Smooth muscle cell (in vitro differentiated cells): Measurements from ENCODE around the gene DOCK4. TPM values are rescaled to one million over a fixed set of nuclear protein-coding genes. Genes with fewer than 3 reads are reported as not detected.

ENCODE experiments used
- DNase-seq: peaks from one replicate; lab custom pipeline; 2025; ENCODE audit not compliant: unreplicated experiment; lab: John Stamatoyannopoulos, UW
- H2AFZ ChIP-seq: fragments of 200-600 bp; sonication (generic); 2 replicates; pipeline ENCODE4 v1.6.0; 2016; ENCODE audit warnings: antibody characterized with exemption, low read depth, mild to moderate bottlenecking
- H3F3A ChIP-seq: fragments of 200-600 bp; sonication (generic); 2 replicates; pipeline ENCODE4 v1.6.0; 2017; ENCODE audit warnings: antibody characterized with exemption, low read depth
- H3K27ac ChIP-seq: fragments of 200-600 bp; sonication (generic); 2 replicates; pipeline ENCODE4 v1.5.1; 2016; ENCODE audit warnings: low read depth, mild to moderate bottlenecking
- H3K27me3 ChIP-seq: fragments of 200-600 bp; sonication (generic); 2 replicates; pipeline ENCODE4 v1.6.1; 2016; ENCODE audit warnings: low read depth, mild to moderate bottlenecking
- H3K36me3 ChIP-seq: fragments of 200-600 bp; sonication (generic); 2 replicates; pipeline ENCODE4 v1.5.1; 2016; ENCODE audit warnings: low read depth
- H3K4me1 ChIP-seq: fragments of 200-600 bp; sonication (generic); 2 replicates; pipeline ENCODE4 v1.5.1; 2016; ENCODE audit warnings: low read depth
- H3K4me2 ChIP-seq: fragments of 200-600 bp; sonication (generic); 2 replicates; pipeline ENCODE4 v1.6.0; 2016; ENCODE audit warnings: mild to moderate bottlenecking
- H3K4me3 ChIP-seq: fragments of 200-600 bp; sonication (generic); 2 replicates; pipeline ENCODE4 v1.5.1; 2016; ENCODE audit warnings: mild to moderate bottlenecking
- H3K79me2 ChIP-seq: fragments of 200-600 bp; sonication (generic); 2 replicates; pipeline ENCODE4 v1.6.0; 2016; ENCODE audit warnings: low read depth, mild to moderate bottlenecking
- H3K9ac ChIP-seq: fragments of 200-600 bp; sonication (generic); 2 replicates; pipeline ENCODE4 v1.6.0; 2016; ENCODE audit warnings: low read depth
- H3K9me3 ChIP-seq: fragments of 200-600 bp; sonication (generic); replicated peaks from 2 replicates; pipeline ENCODE4 v1.5.1; 2016; ENCODE audit warnings: low read depth
- H4K20me1 ChIP-seq: fragments of 200-600 bp; sonication (generic); 2 replicates; pipeline ENCODE4 v1.6.0; 2016; ENCODE audit warnings: low read depth
- CTCF ChIP-seq: fragments of 200-600 bp; sonication (generic); IDR thresholded peaks from 2 replicates; pipeline ENCODE4 v1.5.1; 2017; ENCODE audit warnings: borderline replicate concordance, mild to moderate bottlenecking, antibody characterized with exemption; ENCODE audit not compliant: insufficient read depth, poor library complexity, severe bottlenecking
- WGBS: methylation state at CpG from one replicate; pipeline ENCODE4 v1.1.7; 2016; ENCODE audit warnings: low lambda C conversion rate; 5-methylcytosine and 5-hydroxymethylcytosine counted together
- polyA plus RNA-seq: library from polyadenylated mRNA; unstranded; fragments of >200 nt; fragmentation: Nextera tagmentation; extraction: Ambion mirVana; gene quantifications from 2 replicates; pipeline ENCODE4 v1.2.1, GENCODE V29; 2016
- total RNA-seq: library from RNA; depleted of rRNA; stranded (reverse); fragments of >200 nt; gene quantifications from 2 replicates; pipeline ENCODE4 v1.2.3, GENCODE V29; 2014

The DOCK4 gene
- total and polyA plus RNA-seq, 2 experiments from 2014 or later: 7.4 to 20.5 TPM

GRCh38 chr7:112202816-112203215 lies 3.4 kb downstream of the DOCK4 start:
- Histone ChIP-seq H3F3A (peaks cover 5% of the 10 kb centered on the region), H3K36me3 (no peaks in the 10 kb centered on the region), H2AFZ (no peak overlapping the region), H3K9me3 (no peaks in the 10 kb centered on the region), H3K79me2 (peaks cover 82% of the 10 kb centered on the region), H3K4me2 (no peak overlapping the region), H3K27ac (no peak overlapping the region), H3K4me1 (no peaks in the 10 kb centered on the region), H3K9ac (no peak overlapping the region), H3K4me3 (no peak overlapping the region), H4K20me1 (peaks cover 24% of the 10 kb centered on the region), H3K27me3 (no peaks in the 10 kb centered on the region)
- TF ChIP-seq CTCF: no peak
- no peak for DNase-seq
- WGBS: 80% methylated on average over 2 of the region's 2 CpGs

- H3K4me3 ChIP-seq: no peak overlapping the region
- H3K9me3 ChIP-seq: no peaks in the 10 kb centered on the region
- no peaks in the 10 kb centered on the region for H3K4me1 ChIP-seq
- H4K20me1 ChIP-seq: peaks cover 24% of the 10 kb centered on the region
- no peak overlapping the region for H3K27ac ChIP-seq
- no peak overlapping the region for H3K9ac ChIP-seq
- peaks cover 5% of the 10 kb centered on the region for H3F3A ChIP-seq
- H3K27me3 ChIP-seq: no peaks in the 10 kb centered on the region
- TF ChIP-seq CTCF: no peak
- DNase-seq: no peak
- H3K36me3 ChIP-seq: no peaks in the 10 kb centered on the region
- no peak overlapping the region for H2AFZ ChIP-seq
- H3K4me2 ChIP-seq: no peak overlapping the region
- peaks cover 79% of the 10 kb centered on the region for H3K79me2 ChIP-seq
Measured at GRCh38 chr7:112201839-112202238, 4.4 kb downstream of the DOCK4 start.

DNA sequence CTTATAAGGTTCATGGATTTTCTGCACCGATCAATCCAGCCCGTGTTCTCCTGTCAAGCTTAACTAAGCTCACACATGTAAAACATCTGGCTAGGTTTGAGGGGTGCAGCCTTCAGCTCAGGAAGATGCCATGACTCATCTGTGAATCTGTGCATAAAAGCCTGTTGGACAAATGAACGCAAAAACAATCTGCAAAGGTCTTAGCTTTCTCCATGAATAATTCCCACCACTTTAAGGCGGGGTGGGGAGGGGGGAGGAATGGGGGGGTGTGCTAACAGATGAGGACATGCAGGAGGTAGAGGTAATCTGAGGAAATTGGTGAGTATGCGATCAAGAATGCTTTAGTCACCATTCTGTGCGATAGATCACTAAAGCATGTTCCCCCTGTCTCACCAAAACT lies 4.8 kb downstream of the DOCK4 start:
- H3K4me1 ChIP-seq: no peaks in the 10 kb centered on the region
- H3K27me3 ChIP-seq: no peaks in the 10 kb centered on the region
- DNase-seq: no peak
- TF ChIP-seq CTCF: no peak
- H3K4me3 ChIP-seq: no peak overlapping the region
- 68% methylated on average over 6 of the region's 6 CpGs for WGBS
- peaks cover 24% of the 10 kb centered on the region for H4K20me1 ChIP-seq
- peaks cover 82% of the 10 kb centered on the region for H3K79me2 ChIP-seq
- peaks cover 5% of the 10 kb centered on the region for H3F3A ChIP-seq
- no peaks in the 10 kb centered on the region for H3K36me3 ChIP-seq
- no peak overlapping the region for H3K27ac ChIP-seq
- H3K4me2 ChIP-seq: no peak overlapping the region
- no peaks in the 10 kb centered on the region for H3K9me3 ChIP-seq
- H2AFZ ChIP-seq: no peak overlapping the region
- no peak overlapping the region for H3K9ac ChIP-seq

DNA sequence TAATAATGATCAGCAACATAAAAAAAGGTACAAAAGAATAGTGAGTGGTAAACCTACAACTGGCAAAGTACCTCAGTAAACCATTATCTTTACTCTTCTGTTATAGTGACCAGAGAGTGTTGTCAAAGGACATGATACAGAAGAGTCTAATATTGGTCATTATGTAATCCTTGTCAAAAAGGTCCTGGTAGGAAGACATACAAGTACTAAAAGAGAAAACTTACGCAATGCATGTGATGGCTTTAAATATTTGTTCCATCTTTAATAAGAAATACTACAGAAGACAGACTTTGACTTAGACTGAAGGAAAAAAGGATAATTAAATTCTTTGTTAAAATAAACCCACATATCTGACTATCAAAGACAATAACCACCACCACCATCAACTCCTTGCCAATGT lies 6.5 kb downstream of the DOCK4 start:
- Histone ChIP-seq H3K27me3 (no peaks in the 10 kb centered on the region), H3K4me2 (no peak overlapping the region), H3K9me3 (no peaks in the 10 kb centered on the region)

More for the DNA sequence above, 6.5 kb downstream of the DOCK4 start:
- TF ChIP-seq CTCF: no peak
- no peak overlapping the region for H3K4me3 ChIP-seq
- no peaks in the 10 kb centered on the region for H3K4me1 ChIP-seq
- DNase-seq: no peak
- no peaks in the 10 kb centered on the region for H3K36me3 ChIP-seq
- peaks cover 5% of the 10 kb centered on the region for H3F3A ChIP-seq
- H3K9ac ChIP-seq: no peak overlapping the region
- H2AFZ ChIP-seq: no peak overlapping the region
- peaks cover 24% of the 10 kb centered on the region for H4K20me1 ChIP-seq
- 96% methylated on average over 1 of the region's 1 CpG for WGBS
- H3K27ac ChIP-seq: no peak overlapping the region
- H3K79me2 ChIP-seq: peaks cover 78% of the 10 kb centered on the region
